ENCODE data around the gene PPIF.

The PPIF gene

GRCh38 chr10:79375321-79376077 is 28.2 kb downstream of the PPIF start:
- DNase-seq (ENCODE audit: low spot score): no peak

- DNase-seq (ENCODE audit: low spot score): no peak
Observed at GRCh38 chr10:79376078-79376628, 28.9 kb downstream of the PPIF start.

GRCh38 chr10:79376751-79377556 is 29.7 kb downstream of the PPIF start:
- DNase-seq (ENCODE audit: low spot score): no peak

GRCh38 chr10:79377557-79378382 is 30.5 kb downstream of the PPIF start:
- DNase-seq (ENCODE audit: low spot score): no peak

- no peak for DNase-seq (ENCODE audit: low spot score)
Observed at GRCh38 chr10:79378383-79378646, 31.0 kb downstream of the PPIF start.

- no peak for DNase-seq (ENCODE audit: low spot score)
Observed at GRCh38 chr10:79378647-79379511, 31.6 kb downstream of the PPIF start.

GRCh38 chr10:79379512-79380124 is 32.3 kb downstream of the PPIF start:
- peak; percentile 71 for DNase-seq (ENCODE audit: low spot score)

- no peak for DNase-seq (ENCODE audit: low spot score)
Observed at GRCh38 chr10:79380125-79380945, 33.1 kb downstream of the PPIF start.

- DNase-seq (ENCODE audit: low spot score): no peak
Observed at GRCh38 chr10:79380946-79381721, 33.9 kb downstream of the PPIF start.

GRCh38 chr10:79381804-79382221 is 34.5 kb downstream of the PPIF start:
- DNase-seq (ENCODE audit: low spot score): peak; percentile 64

- no peak for DNase-seq (ENCODE audit: low spot score)
Observed at GRCh38 chr10:79382491-79382941, 35.2 kb downstream of the PPIF start.

GRCh38 chr10:79383974-79384606 is 36.8 kb downstream of the PPIF start:
- DNase-seq (ENCODE audit: low spot score): no peak

GRCh38 chr10:79384773-79385391 is 37.6 kb downstream of the PPIF start:
- no peak for DNase-seq (ENCODE audit: low spot score)

GRCh38 chr10:79385392-79385795 is 38.1 kb downstream of the PPIF start:
- DNase-seq (ENCODE audit: low spot score): no peak

GRCh38 chr10:79385804-79386531 is 38.7 kb downstream of the PPIF start:
- DNase-seq (ENCODE audit: low spot score): no peak

GRCh38 chr10:79386637-79387465 is 39.6 kb downstream of the PPIF start:
- DNase-seq (ENCODE audit: low spot score): no peak
